Measurements from ENCODE around the gene METRNL. TPM values are rescaled to one million over a fixed set of nuclear protein-coding genes. Genes with fewer than 3 reads are reported as not detected.

METRNL gene
- total RNA-seq, 1 experiment from 2014 or later = 58.7 TPM

GRCh38 chr17:83093506-83093905, 14.1 kb downstream of the METRNL start:
- intact Hi-C loops (cut with micrococcal nuclease) = no loop called here
- ATAC-seq = no peak
- Histone ChIP-seq H3K9ac (ENCODE audit: low read length) (no peak overlapping the region), H3K36me3 (ENCODE audit: control insufficient read depth in 1 of 2, insufficient read depth in 2 of 2, low read length in 2 of 2) (peaks cover 11 to 19% of the 10 kb centered on the region in 2 experiments; a peak in 3 of 4 replicates), H3K27ac (ENCODE audit: low read depth, low read length) (no peak overlapping the region), H3K4me3 (replicated peaks in 1 of 2; ENCODE audit: low read depth in 1 of 2, low read length in 2 of 2) (no peak overlapping the region), H3K27me3 (ENCODE audit: insufficient read depth, low read length) (no peaks in the 10 kb centered on the region), H2AFZ (ENCODE audit: low read depth, low read length, poor library complexity, severe bottlenecking) (no peak overlapping the region), H3K9me2 (ENCODE audit: insufficient read depth) (no peaks in the 10 kb centered on the region), H3K9me3 (ENCODE audit: control insufficient read depth in 1 of 2, insufficient read depth in 1 of 2, low read depth in 1 of 2, low read length in 2 of 2) (no peaks in the 10 kb centered on the region), H3K4me2 (ENCODE audit: low read length) (no peak overlapping the region), H4K20me1 (ENCODE audit: insufficient read depth) (no peaks in the 10 kb centered on the region), H3K79me2 (ENCODE audit: insufficient read depth, low read length) (peaks cover 29% of the 10 kb centered on the region), H3K4me1 (ENCODE audit: control insufficient read depth in 1 of 2, insufficient read depth in 2 of 2, low read length in 2 of 2) (peaks cover 0 to 4% of the 10 kb centered on the region in 2 experiments; a peak in 2 of 4 replicates)
- BruUV-seq (replicated peaks) = no TSS peak
- ChIA-PET CTCF (no interaction called here), RAD21 (ENCODE audit: low non-redundant PET in 1 of 2, low total read pairs in 2 of 2, uncharacterized antibody in 2 of 2, unreplicated experiment in 2 of 2) (no interaction called here), POLR2A (no interaction called here)
- TF ChIP-seq CBX3 (IDR thresholded peaks at IDR 0.05; ENCODE audit: low read depth) (no peak), SIN3A (IDR thresholded peaks at IDR 0.05; ENCODE audit: low read depth) (no peak), ZNF274 (IDR thresholded peaks at IDR 0.05; ENCODE audit: low read depth, low read length) (no peak), JUND (IDR thresholded peaks at IDR 0.05) (no peak), ELF1 (IDR thresholded peaks at IDR 0.05; ENCODE audit: borderline replicate concordance, low read depth) (no peak), EZH2 (IDR thresholded peaks at IDR 0.05) (no peak), POLR2A (IDR thresholded peaks at IDR 0.05; ENCODE audit: borderline replicate concordance, extremely low read depth, insufficient read depth, insufficient read length) (no peak), CEBPB (IDR thresholded peaks at IDR 0.05; ENCODE audit: low read depth) (no peak), ZFX (IDR thresholded peaks at IDR 0.05) (no peak), EZH2phosphoT487 (IDR thresholded peaks at IDR 0.05; ENCODE audit: borderline replicate concordance) (no peak)
- TF ChIP-seq, protein P1, sequence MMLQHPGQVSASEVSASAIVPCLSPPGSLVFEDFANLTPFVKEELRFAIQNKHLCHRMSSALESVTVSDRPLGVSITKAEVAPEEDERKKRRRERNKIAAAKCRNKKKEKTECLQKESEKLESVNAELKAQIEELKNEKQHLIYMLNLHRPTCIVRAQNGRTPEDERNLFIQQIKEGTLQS (IDR thresholded peaks at IDR 0.05) = no peak
- TF ChIP-seq, protein P2, sequence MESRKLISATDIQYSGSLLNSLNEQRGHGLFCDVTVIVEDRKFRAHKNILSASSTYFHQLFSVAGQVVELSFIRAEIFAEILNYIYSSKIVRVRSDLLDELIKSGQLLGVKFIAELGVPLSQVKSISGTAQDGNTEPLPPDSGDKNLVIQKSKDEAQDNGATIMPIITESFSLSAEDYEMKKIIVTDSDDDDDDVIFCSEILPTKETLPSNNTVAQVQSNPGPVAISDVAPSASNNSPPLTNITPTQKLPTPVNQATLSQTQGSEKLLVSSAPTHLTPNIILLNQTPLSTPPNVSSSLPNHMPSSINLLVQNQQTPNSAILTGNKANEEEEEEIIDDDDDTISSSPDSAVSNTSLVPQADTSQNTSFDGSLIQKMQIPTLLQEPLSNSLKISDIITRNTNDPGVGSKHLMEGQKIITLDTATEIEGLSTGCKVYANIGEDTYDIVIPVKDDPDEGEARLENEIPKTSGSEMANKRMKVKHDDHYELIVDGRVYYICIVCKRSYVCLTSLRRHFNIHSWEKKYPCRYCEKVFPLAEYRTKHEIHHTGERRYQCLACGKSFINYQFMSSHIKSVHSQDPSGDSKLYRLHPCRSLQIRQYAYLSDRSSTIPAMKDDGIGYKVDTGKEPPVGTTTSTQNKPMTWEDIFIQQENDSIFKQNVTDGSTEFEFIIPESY (IDR thresholded peaks at IDR 0.05; ENCODE audit: extremely low read depth, insufficient replicate concordance, low read length) = no peak
- DNase-seq (ENCODE audit: low read depth, low spot score) = no peak
